Stimulated activated CD8-positive, alpha-beta memory T cell treated with anti-CD3 and anti-CD28 coated beads, Interleukin-4, amount 100 ng/mL, for 48 hours (primary cell): Measurements from ENCODE around the gene ZNF341.
"Not testable (repeated sequence)": the region's sequence is repeated elsewhere in the genome, so short reads cannot be mapped to it uniquely, and the experiment has no call there.

Experiments used
- DNase-seq: peaks from one replicate; pipeline ENCODE4 v3.0.0-alpha.2; 2020

ZNF341 gene

DNA sequence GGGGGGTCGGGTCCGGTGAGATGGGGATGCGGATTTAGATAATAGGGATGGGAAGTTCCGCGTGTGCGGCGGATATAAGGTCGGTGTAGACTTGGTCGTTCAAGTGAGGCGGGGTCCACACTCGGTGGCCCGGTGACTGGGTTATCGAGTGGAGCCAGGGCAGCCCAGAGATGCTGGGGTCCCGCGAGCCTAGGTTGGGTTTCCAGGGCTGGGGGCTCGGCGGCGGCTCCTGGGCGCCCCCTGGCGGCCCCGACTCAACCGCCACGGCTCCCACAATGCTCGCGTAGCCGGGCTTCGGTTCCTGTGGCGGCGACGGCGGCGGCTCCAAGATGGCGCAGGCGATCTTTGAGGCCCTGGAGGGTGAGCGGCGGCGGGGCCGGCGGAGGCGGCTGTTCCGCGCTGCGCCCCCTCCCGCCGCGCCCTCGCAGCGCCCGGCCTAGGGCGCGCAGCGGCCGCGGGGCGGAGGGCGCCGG lies at the start of gene ZNF341:
ZNF341 (plus strand) TSS at position 304 of the 473 bp plus-strand sequence; CDS start at position 330, 26 bp downstream.
- peak; percentile 92 for DNase-seq

- DNase-seq, result no peak
Observed at GRCh38 chr20:33684533-33685327, 47.1 kb upstream of the ZNF341 start.

GRCh38 chr20:33685328-33686099 lies 46.3 kb upstream of the ZNF341 start:
- DNase-seq, result peak; percentile 80

DNA sequence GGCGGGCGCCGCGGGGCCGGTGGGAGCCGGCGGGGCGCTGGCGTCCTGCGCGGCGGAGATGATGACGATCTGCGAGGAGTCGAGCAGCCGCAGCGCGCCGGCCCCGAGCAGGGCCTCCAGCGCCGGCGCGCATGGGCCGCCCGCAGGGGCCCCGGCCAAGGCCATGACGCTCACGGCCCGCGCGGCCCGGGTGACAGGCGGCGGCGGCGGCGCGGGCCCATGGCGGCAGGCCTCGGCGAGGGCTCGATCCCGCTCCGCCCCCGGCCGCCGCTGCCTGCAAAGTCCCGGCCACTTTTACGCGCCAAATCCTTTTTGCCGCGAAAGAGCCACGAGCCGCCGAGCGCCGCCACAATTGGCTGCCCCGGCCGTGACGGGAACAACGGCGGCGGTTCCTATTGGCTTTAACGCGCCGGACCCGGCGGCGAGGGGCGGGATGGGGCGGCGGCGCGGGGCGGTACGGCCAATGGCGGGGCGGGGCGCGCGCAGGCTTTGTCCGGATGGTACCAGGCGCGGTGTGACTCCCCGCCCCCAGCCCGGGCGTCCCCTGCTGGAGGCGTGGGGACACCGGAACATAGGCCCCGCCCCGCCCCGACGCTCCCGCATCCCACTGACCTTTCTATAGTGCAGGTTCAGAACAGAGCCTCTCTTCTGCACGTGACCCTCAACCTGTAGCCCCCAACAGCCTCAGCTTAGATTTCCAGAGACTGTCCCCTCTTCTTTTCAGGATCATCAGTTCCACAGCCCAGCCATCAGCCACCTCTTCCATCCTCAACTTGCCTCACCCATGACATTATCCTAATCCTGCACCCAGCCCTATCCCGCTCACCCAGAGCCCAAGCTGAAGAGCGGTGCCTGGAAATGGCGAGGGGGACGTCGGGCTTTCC lies 45.5 kb upstream of the ZNF341 start, which contains the start of gene E2F1:
E2F1 (minus strand) TSS at position 286 of the 884 bp plus-strand sequence; CDS start at position 165, 121 bp downstream.
- peak; percentile 97 for DNase-seq

GRCh38 chr20:33686984-33687366 lies 44.8 kb upstream of the ZNF341 start:
- DNase-seq, result no peak

- no peak for DNase-seq
Observed at GRCh38 chr20:33687370-33687915, 44.4 kb upstream of the ZNF341 start.

DNA sequence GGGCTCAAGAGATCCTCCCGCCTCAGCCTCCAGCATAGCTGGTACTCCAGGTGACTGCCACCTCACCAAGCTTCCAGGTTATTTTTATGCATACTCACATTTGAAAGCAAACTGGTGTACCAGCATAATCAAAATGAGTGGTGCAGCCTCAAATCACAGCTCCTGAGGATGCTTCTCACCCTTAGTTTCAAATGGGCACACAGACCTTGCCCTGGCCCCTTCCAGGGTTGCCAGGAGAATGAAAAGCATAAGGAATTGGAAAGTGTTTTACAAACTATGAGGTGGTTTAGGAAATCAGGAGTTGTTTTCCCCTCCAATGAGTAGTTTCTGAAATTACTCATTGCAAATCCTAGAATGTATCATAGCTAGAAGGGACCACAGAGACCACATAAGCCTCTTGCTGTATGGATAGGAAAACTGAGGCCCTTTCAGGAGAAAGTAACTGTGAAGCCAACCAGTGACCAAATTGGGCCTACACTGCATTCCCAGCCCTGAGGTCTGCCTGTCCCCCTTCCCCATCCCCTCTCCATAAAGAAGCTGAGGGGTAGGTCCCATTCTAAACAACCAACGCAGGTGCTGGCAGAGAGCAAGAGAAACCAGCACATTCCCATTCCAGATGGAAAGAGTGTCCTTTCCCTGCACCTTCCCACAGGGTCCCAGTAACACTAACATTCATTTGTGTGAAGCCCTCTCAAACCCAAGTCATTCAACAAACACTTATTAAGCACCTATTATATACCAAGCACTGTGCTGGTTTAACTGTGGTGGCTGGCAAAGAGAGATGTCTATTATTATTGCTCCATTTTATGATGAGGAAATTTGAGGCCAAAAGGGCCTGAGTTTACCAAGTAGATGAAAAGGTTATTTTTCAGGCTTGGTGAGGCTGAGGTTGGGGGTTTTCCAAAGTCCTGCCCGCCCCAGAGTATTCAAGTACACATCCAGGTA lies 43.5 kb upstream of the ZNF341 start:
- no peak for DNase-seq

- no peak for DNase-seq
Observed at GRCh38 chr20:33688938-33689424, 42.8 kb upstream of the ZNF341 start.

GRCh38 chr20:33689493-33689892 lies 42.3 kb upstream of the ZNF341 start:
- DNase-seq, result no peak

DNA sequence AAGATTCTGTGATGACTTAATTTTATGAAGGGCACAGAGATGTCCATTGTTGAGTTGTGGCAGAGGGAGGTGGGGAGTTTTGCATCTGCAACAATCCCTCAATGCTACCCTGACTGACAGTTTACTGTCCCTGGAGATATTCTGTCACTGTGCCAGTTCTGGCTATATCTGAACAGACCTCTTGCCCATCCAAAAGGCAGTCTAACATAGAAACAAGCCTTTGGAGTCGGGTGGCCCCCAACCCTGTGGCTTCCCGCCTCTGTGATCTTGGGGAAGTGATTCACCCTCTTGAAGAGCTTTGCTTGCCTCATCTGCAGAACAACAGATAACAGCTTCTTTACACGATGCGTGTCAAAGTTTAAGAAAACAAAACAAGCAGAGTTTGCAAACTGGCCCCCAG lies 41.8 kb upstream of the ZNF341 start:
- DNase-seq, result peak; percentile 75

- DNase-seq, result no peak
Observed at GRCh38 chr20:33693289-33693688, 38.5 kb upstream of the ZNF341 start.

DNA sequence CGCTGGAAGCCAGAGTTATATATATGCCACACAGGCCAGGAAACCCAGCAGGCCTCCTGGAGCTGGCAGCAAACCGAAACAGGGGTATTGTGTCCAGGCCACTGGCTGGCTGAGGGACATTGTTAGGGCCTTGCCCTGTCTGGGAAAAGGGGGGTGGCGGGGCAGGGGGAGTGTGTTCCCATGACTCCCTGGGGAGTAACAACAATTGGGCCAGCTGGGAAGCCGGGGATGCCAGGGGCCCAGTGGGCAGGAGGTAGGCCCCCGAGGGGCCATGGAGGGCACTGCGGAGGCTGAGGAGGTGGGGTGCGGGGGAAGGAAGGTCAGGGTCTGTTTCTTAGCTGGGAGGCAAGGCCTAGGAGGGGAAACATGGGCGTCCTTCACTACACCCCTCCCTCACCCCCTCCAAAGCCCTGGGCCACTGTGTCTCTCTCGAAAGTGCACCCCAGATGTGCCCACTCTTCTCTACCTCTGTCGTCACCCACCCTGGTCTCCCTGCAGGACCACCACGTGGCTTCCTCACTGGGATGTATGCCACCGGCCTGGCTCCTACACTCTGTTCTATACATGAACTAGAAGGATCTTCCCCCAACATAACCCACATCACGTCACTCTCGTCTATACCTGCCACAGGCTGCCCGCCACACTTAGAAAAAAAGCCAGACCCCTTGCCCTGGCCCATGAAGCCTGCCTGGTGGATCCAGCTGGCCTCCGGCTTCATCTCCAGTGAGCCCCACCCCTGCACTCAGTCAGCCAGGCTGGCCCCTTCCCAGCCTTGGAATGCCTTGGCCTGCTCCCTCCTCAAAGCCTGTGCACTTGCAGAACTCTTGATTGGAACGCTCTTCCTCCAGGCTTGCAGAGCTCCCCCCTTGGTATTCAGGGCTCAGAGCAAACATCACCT lies 37.8 kb upstream of the ZNF341 start:
- no peak for DNase-seq

DNA sequence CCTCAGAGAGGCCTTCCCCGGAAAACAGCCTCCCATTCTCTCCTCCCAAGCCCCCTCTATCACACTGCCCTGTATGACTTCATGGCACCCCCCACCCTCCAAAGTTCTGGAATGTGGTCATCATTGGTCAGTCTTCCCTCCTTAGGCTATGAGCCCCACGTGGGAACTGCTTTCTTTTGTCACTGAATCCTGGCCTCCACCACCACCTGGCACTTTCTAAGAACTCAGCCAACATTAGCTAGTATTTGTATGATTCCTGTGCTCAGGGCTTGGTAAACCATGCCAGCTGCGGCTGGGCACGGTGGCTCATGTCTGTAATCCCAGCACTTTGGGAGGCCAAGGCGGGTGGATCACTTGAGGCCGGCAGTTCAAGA lies 37.2 kb upstream of the ZNF341 start:
- no peak for DNase-seq

GRCh38 chr20:33696448-33696847 lies 35.3 kb upstream of the ZNF341 start:
- DNase-seq, result no peak

DNA sequence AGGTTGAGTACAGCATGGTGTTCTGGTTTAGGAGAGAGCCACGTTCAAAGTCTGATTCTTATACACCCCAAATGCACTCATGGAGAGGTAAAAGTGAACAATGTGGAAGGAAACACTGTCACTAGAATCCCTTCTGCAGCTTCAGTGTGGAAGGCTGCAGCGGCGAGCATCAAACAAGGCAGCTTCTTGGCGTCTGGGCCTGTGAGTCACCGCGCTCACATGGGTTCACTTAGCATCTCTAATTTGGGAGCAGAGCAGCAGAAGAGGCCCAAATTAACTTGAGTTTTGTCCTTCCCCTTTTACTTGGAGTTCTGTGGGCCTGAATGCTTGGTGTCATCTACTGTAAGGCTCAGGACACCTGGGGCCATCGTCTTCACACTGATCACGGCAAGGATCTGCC lies 34.7 kb upstream of the ZNF341 start:
- DNase-seq, result no peak

DNA sequence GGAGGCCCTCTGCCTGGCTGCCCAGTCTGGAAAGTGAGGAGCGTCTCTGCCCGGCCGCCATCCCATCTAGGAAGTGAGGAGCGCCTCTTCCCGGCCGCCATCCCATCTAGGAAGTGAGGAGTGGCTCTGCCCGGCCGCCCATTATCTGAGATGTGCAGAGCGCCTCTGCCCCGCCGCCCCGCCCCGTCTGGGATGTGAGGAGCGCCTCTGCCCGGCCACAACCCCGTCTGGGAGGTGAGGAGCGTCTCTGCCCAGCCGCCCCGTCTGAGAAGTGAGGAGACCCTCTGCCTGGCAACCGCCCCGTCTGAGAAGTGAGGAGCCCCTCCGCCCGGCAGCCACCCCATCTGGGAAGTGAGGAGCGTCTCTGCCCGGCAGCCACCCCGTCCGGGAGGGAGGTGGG lies 32.8 kb upstream of the ZNF341 start:
- not testable (repeated sequence) for DNase-seq

DNA sequence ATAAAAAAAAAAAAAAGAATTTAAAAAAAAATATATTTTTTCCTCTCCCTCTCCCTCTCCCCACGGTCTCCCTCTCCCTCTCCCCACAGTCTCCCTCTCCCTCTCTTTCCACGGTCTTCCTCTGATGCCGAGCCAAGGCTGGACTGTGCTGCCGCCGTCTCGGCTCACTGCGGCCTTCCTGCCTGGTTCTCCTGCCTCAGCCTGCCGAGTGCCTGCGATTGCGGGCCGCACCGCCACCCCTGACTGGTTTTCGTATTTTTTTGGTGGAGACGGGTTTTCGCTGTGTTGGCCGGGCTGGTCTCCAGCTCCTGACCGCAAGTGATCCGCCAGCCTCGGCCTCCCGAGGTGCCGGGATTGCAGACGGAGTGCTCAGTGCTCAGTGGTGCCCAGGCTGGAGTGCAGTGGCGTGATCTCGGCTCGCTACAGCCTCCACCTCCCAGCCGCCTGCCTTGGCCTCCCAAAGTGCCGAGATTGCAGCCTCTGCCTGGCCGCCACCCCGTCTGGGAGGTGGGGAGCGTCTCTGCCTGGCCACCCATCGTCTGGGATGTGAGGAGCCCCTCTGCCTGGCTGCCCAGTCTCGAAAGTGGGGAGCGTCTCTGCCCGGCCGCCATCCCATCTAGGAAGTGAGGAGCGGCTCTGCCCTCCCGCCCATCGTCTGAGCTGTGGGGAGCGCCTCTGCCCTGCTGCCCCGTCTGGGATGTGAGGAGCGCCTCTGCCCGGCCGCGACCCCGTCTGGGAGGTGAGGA lies 30.9 kb upstream of the ZNF341 start:
- not testable (repeated sequence) for DNase-seq

- DNase-seq, result no peak
Observed at GRCh38 chr20:33701629-33702450, 30.0 kb upstream of the ZNF341 start.
